ENCODE measurements around the gene SLC13A3. TPM values are rescaled to one million over a fixed set of nuclear protein-coding genes. Genes with fewer than 3 reads are reported as not detected.

Gene SLC13A3
- total and polyA plus RNA-seq, 4 donors = 1.5 to 10.7 (median 8.3) TPM

DNA sequence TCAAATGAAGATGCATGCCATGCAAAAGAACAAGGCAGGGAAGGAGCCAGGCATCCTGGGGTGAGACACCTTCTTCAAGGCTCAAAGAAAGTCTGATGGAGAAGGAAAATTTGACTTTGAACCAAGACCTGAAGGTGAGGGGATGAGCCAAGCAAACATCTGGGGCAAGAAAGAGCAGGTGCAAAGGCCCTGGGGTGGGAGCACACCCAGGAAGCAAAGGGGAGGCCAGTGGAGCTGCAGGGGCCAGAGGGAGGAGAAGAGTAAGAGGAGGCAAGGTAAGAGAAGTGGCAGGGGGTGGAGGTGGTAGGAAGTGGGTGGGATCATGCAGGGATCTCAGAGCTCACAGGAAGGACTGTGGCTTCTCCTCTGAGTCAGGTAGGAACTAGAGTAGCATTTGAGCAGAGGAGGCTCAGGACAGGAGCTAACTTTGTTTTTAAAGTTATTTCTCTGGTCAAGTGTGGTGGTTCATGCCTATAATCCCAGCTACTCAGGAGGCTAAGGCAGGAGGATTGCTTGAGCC, 49.6 kb downstream of the SLC13A3 start:
- H3K36me3 ChIP-seq (ENCODE audit: control insufficient read depth in 4 of 4, insufficient read depth in 3 of 4, low read depth in 1 of 4, low read length in 3 of 4) = no peaks in the 10 kb centered on the region
- H3K27me3 ChIP-seq (ENCODE audit: control insufficient read depth in 4 of 4, insufficient read depth in 4 of 4, low read length in 3 of 4) = no peaks in the 10 kb centered on the region
- TF ChIP-seq HNF4G (IDR thresholded peaks at IDR 0.05) (no peak), CTCF (IDR thresholded peaks at IDR 0.05; ENCODE audit: low read depth, low read length, missing input control) (no peak), NR2F2 (IDR thresholded peaks at IDR 0.05) (no peak), YY1 (IDR thresholded peaks at IDR 0.05) (no peak), RXRA (IDR thresholded peaks at IDR 0.05) (no peak), TAF1 (conservative IDR thresholded peaks at IDR 0.05) (no peak), ATF3 (IDR thresholded peaks at IDR 0.05) (no peak), FOXA1 (IDR thresholded peaks at IDR 0.05) (no peak), REST (IDR thresholded peaks at IDR 0.05) (no peak)
- TF ChIP-seq, protein P1, sequence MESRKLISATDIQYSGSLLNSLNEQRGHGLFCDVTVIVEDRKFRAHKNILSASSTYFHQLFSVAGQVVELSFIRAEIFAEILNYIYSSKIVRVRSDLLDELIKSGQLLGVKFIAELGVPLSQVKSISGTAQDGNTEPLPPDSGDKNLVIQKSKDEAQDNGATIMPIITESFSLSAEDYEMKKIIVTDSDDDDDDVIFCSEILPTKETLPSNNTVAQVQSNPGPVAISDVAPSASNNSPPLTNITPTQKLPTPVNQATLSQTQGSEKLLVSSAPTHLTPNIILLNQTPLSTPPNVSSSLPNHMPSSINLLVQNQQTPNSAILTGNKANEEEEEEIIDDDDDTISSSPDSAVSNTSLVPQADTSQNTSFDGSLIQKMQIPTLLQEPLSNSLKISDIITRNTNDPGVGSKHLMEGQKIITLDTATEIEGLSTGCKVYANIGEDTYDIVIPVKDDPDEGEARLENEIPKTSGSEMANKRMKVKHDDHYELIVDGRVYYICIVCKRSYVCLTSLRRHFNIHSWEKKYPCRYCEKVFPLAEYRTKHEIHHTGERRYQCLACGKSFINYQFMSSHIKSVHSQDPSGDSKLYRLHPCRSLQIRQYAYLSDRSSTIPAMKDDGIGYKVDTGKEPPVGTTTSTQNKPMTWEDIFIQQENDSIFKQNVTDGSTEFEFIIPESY (IDR thresholded peaks at IDR 0.05) = no peak
- no peaks in the 10 kb centered on the region for H3K9me3 ChIP-seq (ENCODE audit: control insufficient read depth in 4 of 4, low read length in 3 of 4)
- H3K4me3 ChIP-seq (ENCODE audit: low read depth in 1 of 3, low read length in 3 of 3) = no peak overlapping the region
- H3K9ac ChIP-seq (ENCODE audit: low read depth in 1 of 2, low read length in 2 of 2) = no peak overlapping the region
- peaks cover 2 to 7% (median 4%) of the 10 kb centered on the region in 4 donors for H3K4me1 ChIP-seq (ENCODE audit: control insufficient read depth in 4 of 4, insufficient read depth in 4 of 4, low read length in 3 of 4)
- no peak overlapping the region for H3K27ac ChIP-seq (ENCODE audit: low read depth in 1 of 2, low read length in 2 of 2)
- no peak for DNase-seq (ENCODE audit: low spot score)

GRCh38 chr20:46600286-46600752, 50.9 kb downstream of the SLC13A3 start:
- Histone ChIP-seq H3K36me3 (ENCODE audit: control insufficient read depth in 4 of 4, insufficient read depth in 3 of 4, low read depth in 1 of 4, low read length in 3 of 4) (no peaks in the 10 kb centered on the region), H3K27me3 (ENCODE audit: control insufficient read depth in 4 of 4, insufficient read depth in 4 of 4, low read length in 3 of 4) (no peaks in the 10 kb centered on the region), H3K4me3 (ENCODE audit: low read depth in 1 of 3, low read length in 3 of 3) (no peak overlapping the region), H3K9ac (ENCODE audit: low read depth in 1 of 2, low read length in 2 of 2) (no peak overlapping the region), H3K9me3 (ENCODE audit: control insufficient read depth in 4 of 4, low read length in 3 of 4) (no peaks in the 10 kb centered on the region), H3K4me1 (ENCODE audit: control insufficient read depth in 4 of 4, insufficient read depth in 4 of 4, low read length in 3 of 4) (peaks cover 1 to 5% (median 3%) of the 10 kb centered on the region in 4 donors), H3K27ac (ENCODE audit: low read depth in 1 of 2, low read length in 2 of 2) (no peak overlapping the region)
- WGBS = 83% methylated on average over 1 of the region's 1 CpG
- TF ChIP-seq, protein P2, sequence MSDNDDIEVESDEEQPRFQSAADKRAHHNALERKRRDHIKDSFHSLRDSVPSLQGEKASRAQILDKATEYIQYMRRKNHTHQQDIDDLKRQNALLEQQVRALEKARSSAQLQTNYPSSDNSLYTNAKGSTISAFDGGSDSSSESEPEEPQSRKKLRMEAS (IDR thresholded peaks at IDR 0.05) = no peak
- DNase-seq (ENCODE audit: low spot score) = no peak

All from liver (tissue), 9 donors.